HUES6 (cell line): ENCODE results near the gene UBE2L3.
A peak's percentile ranks its signal among the peaks of the same experiment; 100 is the strongest.
"Not testable (repeated sequence)": the region's sequence is repeated elsewhere in the genome, so short reads cannot be mapped to it uniquely, and the experiment has no call there.

ENCODE experiments used
- H3K27ac ChIP-seq: 2 replicates; pipeline ENCODE4 v1.7.0; 2013; ENCODE audit warnings: low read depth, mild to moderate bottlenecking, low read length, inconsistent platforms
- H3K27me3 ChIP-seq: 2 replicates; pipeline ENCODE4 v1.6.1; 2013; ENCODE audit warnings: low read length; ENCODE audit not compliant: control insufficient read depth, insufficient read depth
- H3K36me3 ChIP-seq: 2 replicates; pipeline ENCODE4 v1.6.1; 2013; ENCODE audit warnings: low read length; ENCODE audit not compliant: control insufficient read depth, insufficient read depth
- H3K4me1 ChIP-seq: 2 replicates; pipeline ENCODE4 v1.6.1; 2013; ENCODE audit warnings: low read length; ENCODE audit not compliant: control insufficient read depth, insufficient read depth
- H3K4me3 ChIP-seq: 2 replicates; pipeline ENCODE4 v1.5.1; 2013; ENCODE audit warnings: low read depth, low read length
- H3K9ac ChIP-seq: one replicate; pipeline ENCODE4 v1.6.1; 2013; ENCODE audit warnings: mild to moderate bottlenecking, low read length
- H3K9me3 ChIP-seq: 2 replicates; pipeline ENCODE4 v1.6.1; 2013; ENCODE audit warnings: low read depth, low read length; ENCODE audit not compliant: control insufficient read depth, insufficient read depth

The UBE2L3 gene

GRCh38 chr22:21632237-21632895, 64.9 kb downstream of the UBE2L3 start, which contains the start of gene CCDC116:
Gene CCDC116, plus strand, starts transcription at chr22:21632760. Its CDS starts 422 bp downstream, at chr22:21633182.
- Histone ChIP-seq H3K27ac (no peak within 1 kb of the TSS), H3K9me3 (no peaks in the 10 kb centered on the region), H3K36me3 (peaks cover 10% of the 10 kb centered on the region), H3K4me1 (peaks cover 4% of the 10 kb centered on the region; the same call in 1 of the 2 replicates), H3K4me3 (no peak within 1 kb of the TSS), H3K9ac (no peak within 1 kb of the TSS), H3K27me3 (peaks cover 4% of the 10 kb centered on the region; the same call in 1 of the 2 replicates)

- no peak overlapping the region for H3K4me3 ChIP-seq
- H3K36me3 ChIP-seq, result peaks cover 6% of the 10 kb centered on the region
- no peak overlapping the region for H3K9ac ChIP-seq
Observed at GRCh38 chr22:21632931-21633330, 65.4 kb downstream of the UBE2L3 start.

GRCh38 chr22:21633481-21633880, 66.0 kb downstream of the UBE2L3 start:
- H3K36me3 ChIP-seq, result peaks cover under 1% of the 10 kb centered on the region; the same call in 1 of the 2 replicates
- no peak overlapping the region for H3K27ac ChIP-seq
- H3K4me1 ChIP-seq, result peaks cover 4% of the 10 kb centered on the region; the same call in 1 of the 2 replicates
- H3K4me3 ChIP-seq, result no peak overlapping the region
- H3K27me3 ChIP-seq, result peaks cover 4% of the 10 kb centered on the region; the same call in 1 of the 2 replicates
- no peaks in the 10 kb centered on the region for H3K9me3 ChIP-seq
- H3K9ac ChIP-seq, result no peak overlapping the region

More at GRCh38 chr22:21632931-21633330, 65.4 kb downstream of the UBE2L3 start:
- Histone ChIP-seq H3K27ac (no peak overlapping the region), H3K27me3 (peaks cover 4% of the 10 kb centered on the region; the same call in 1 of the 2 replicates), H3K9me3 (no peaks in the 10 kb centered on the region), H3K4me1 (peaks cover 4% of the 10 kb centered on the region; the same call in 1 of the 2 replicates)

- H3K27me3 ChIP-seq, result peaks cover 4% of the 10 kb centered on the region; the same call in 1 of the 2 replicates
- no peaks in the 10 kb centered on the region for H3K36me3 ChIP-seq
- no peak overlapping the region for H3K4me3 ChIP-seq
- peaks cover under 1% of the 10 kb centered on the region; the same call in 1 of the 2 replicates for H3K4me1 ChIP-seq
- no peak overlapping the region for H3K27ac ChIP-seq
- H3K9me3 ChIP-seq, result no peaks in the 10 kb centered on the region
- H3K9ac ChIP-seq, result no peak overlapping the region
Observed at GRCh38 chr22:21634081-21634480, 66.6 kb downstream of the UBE2L3 start.

- Histone ChIP-seq H3K9me3 (no peaks in the 10 kb centered on the region), H3K27me3 (peaks cover 4% of the 10 kb centered on the region; the same call in 1 of the 2 replicates), H3K9ac (no peak overlapping the region), H3K36me3 (no peaks in the 10 kb centered on the region), H3K4me3 (no peak overlapping the region), H3K27ac (no peak overlapping the region), H3K4me1 (no peaks in the 10 kb centered on the region)
Observed at GRCh38 chr22:21634844-21635243, 67.3 kb downstream of the UBE2L3 start.

GRCh38 chr22:21635771-21636510, 68.4 kb downstream of the UBE2L3 start:
- no peak overlapping the region for H3K9ac ChIP-seq
- H3K36me3 ChIP-seq, result no peaks in the 10 kb centered on the region
- no peaks in the 10 kb centered on the region for H3K9me3 ChIP-seq
- peaks cover 8% of the 10 kb centered on the region; the same call in 1 of the 2 replicates for H3K27me3 ChIP-seq
- H3K27ac ChIP-seq, result no peak overlapping the region
- no peaks in the 10 kb centered on the region for H3K4me1 ChIP-seq
- H3K4me3 ChIP-seq, result no peak overlapping the region

- Histone ChIP-seq H3K4me1 (peaks cover 4% of the 10 kb centered on the region; the same call in 1 of the 2 replicates), H3K4me3 (no peak overlapping the region), H3K27ac (no peak overlapping the region), H3K27me3 (peaks cover 8% of the 10 kb centered on the region; the same call in 1 of the 2 replicates), H3K36me3 (no peaks in the 10 kb centered on the region), H3K9ac (no peak overlapping the region), H3K9me3 (no peaks in the 10 kb centered on the region)
Observed at GRCh38 chr22:21636629-21637218, 69.2 kb downstream of the UBE2L3 start.

GRCh38 chr22:21637450-21637849, 69.9 kb downstream of the UBE2L3 start:
- H3K36me3 ChIP-seq, H3K27me3 ChIP-seq, H3K4me3 ChIP-seq, H3K9ac ChIP-seq, H3K27ac ChIP-seq, H3K9me3 ChIP-seq, H3K4me1 ChIP-seq: not testable (repeated sequence)

GRCh38 chr22:21639359-21639758, 71.8 kb downstream of the UBE2L3 start:
- Histone ChIP-seq H3K27ac (no peak overlapping the region), H3K9ac (no peak overlapping the region), H3K9me3 (no peaks in the 10 kb centered on the region), H3K4me3 (no peak overlapping the region), H3K27me3 (peaks cover 8% of the 10 kb centered on the region; the same call in 1 of the 2 replicates), H3K4me1 (peaks cover 7% of the 10 kb centered on the region; the same call in 1 of the 2 replicates), H3K36me3 (peaks cover 5% of the 10 kb centered on the region)

GRCh38 chr22:21640810-21641209, 73.3 kb downstream of the UBE2L3 start:
- no peak overlapping the region for H3K9ac ChIP-seq
- no peaks in the 10 kb centered on the region for H3K9me3 ChIP-seq
- peaks cover 7% of the 10 kb centered on the region; the same call in 1 of the 2 replicates for H3K4me1 ChIP-seq
- H3K27ac ChIP-seq, result no peak overlapping the region
- H3K36me3 ChIP-seq, result peaks cover 9% of the 10 kb centered on the region
- 0 out of 2 replicates have a peak overlapping the region, but pooled peaks have one; percentile 96 for H3K4me3 ChIP-seq
- peaks cover 7% of the 10 kb centered on the region; the same call in 1 of the 2 replicates for H3K27me3 ChIP-seq
